Tibial nerve (tissue), 4 donors: Measurements from ENCODE around the gene TOM1L2.

Experiments
- CTCF ChIP-seq, 5 experiments: fragments of 200-600 bp in 3 of 5; fragments of 450-650 bp in 2 of 5; sonication (generic) in 3 of 5; IDR thresholded peaks; one replicate each; pipeline ENCODE4 v1.5.1; 2016 to 2019; ENCODE audit warnings: antibody characterized with exemption in 5 of 5, mild to moderate bottlenecking in 3 of 5, moderate library complexity in 2 of 5
- EP300 ChIP-seq, 2 donors: sonication (generic); formaldehyde crosslinking; IDR thresholded peaks; one replicate each; pipeline ENCODE4 v1.6.1; 2017; ENCODE audit warnings: antibody characterized with exemption in 2 of 2, mild to moderate bottlenecking in 1 of 2
- POLR2A ChIP-seq, 2 donors: fragments of 450-650 bp; IDR thresholded peaks; one replicate each; pipeline ENCODE4 v1.6.1; 2017; ENCODE audit warnings: antibody characterized with exemption in 2 of 2, mild to moderate bottlenecking in 2 of 2, moderate library complexity in 2 of 2

DNA sequence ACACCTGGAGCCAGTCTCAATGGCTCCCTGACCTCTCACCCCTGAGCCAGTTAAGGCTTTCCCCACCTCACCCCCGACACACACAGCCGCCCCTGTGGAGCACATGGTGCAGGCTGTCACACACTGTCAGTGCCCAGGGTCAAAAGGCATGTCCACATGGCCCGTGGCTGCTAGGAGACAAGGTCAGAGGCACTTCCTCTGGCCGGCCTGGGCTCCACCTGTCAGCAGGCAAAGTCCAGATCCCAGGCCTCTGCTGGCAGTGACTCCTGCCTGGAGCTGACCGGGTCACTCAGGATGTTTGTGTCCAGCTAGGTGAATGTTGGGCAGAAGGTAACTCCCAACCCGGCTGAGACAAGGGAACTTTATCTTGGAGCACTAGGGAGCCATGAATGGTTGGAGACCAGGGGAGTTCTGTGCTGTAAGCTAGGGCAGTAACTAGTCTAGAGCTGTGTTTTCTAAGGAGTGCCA, 141.4 kb downstream of the TOM1L2 start:
- TF ChIP-seq CTCF (IDR thresholded peaks at IDR 0.05) (no peak), EP300 (IDR thresholded peaks at IDR 0.05) (no peak), POLR2A (IDR thresholded peaks at IDR 0.05) (no peak)
